Endodermal cell (in vitro differentiated cells): ENCODE results near the gene AKR1B1. TPM values are rescaled to one million over a fixed set of nuclear protein-coding genes. Genes with fewer than 3 reads are reported as not detected.

Experiments used
- DNase-seq: peaks from one replicate; pipeline ENCODE4 v3.0.0-alpha.2; 2017
- H3K27ac ChIP-seq: 2 replicates; pipeline ENCODE4 v1.5.1; 2013; ENCODE audit warnings: mild to moderate bottlenecking, low read depth, low read length, moderate library complexity
- H3K27me3 ChIP-seq: 2 replicates; pipeline ENCODE4 v1.6.1; 2013; ENCODE audit warnings: mild to moderate bottlenecking, low read length, moderate library complexity; ENCODE audit not compliant: insufficient read depth, control insufficient read depth, poor library complexity, severe bottlenecking
- H3K36me3 ChIP-seq: 2 replicates; pipeline ENCODE4 v1.7.0; 2013; ENCODE audit warnings: mild to moderate bottlenecking, low read length, moderate library complexity; ENCODE audit not compliant: control insufficient read depth, insufficient read depth
- H3K4me1 ChIP-seq: one replicate; pipeline ENCODE4 v1.7.0; 2013; ENCODE audit warnings: low read length; ENCODE audit not compliant: control insufficient read depth, insufficient read depth
- H3K4me3 ChIP-seq: 2 replicates; pipeline ENCODE4 v1.5.1; 2013; ENCODE audit warnings: mild to moderate bottlenecking, low read length, moderate library complexity
- H3K9ac ChIP-seq: 2 replicates; pipeline ENCODE4 v1.6.1; 2013; ENCODE audit warnings: mild to moderate bottlenecking, low read length, moderate library complexity; ENCODE audit not compliant: poor library complexity, severe bottlenecking; ENCODE audit errors: extremely low read depth
- H3K9me3 ChIP-seq: 2 replicates; pipeline ENCODE4 v1.6.1; 2013; ENCODE audit warnings: mild to moderate bottlenecking, low read length, moderate library complexity; ENCODE audit not compliant: control insufficient read depth
- H3K27ac Mint-ChIP-seq: 2 replicates; pipeline ENCODE4 v1.8.0; 2020; ENCODE audit warnings: mixed read lengths
- H3K27me3 Mint-ChIP-seq: 2 replicates; pipeline ENCODE4 v1.8.0; 2021; ENCODE audit warnings: mild to moderate bottlenecking, mixed read lengths; ENCODE audit not compliant: insufficient read depth
- H3K36me3 Mint-ChIP-seq: 2 replicates; pipeline ENCODE4 v1.8.0; 2020; ENCODE audit warnings: low read depth, mixed read lengths
- H3K4me1 Mint-ChIP-seq: 2 replicates; pipeline ENCODE4 v1.8.0; 2020; ENCODE audit warnings: mixed read lengths
- H3K4me3 Mint-ChIP-seq: 2 replicates; pipeline ENCODE4 v1.8.0; 2020; ENCODE audit warnings: mild to moderate bottlenecking, moderate library complexity, mixed read lengths
- H3K9me3 Mint-ChIP-seq: 2 replicates; pipeline ENCODE4 v1.8.0; 2020; ENCODE audit warnings: mild to moderate bottlenecking, mixed read lengths
- WGBS, 2 experiments: methylation state at CpG; one replicate each; pipeline versions ENCODE4 v1.1.5 to v1.1.7; 2013; ENCODE audit warnings: missing lambda C conversion rate in 2 of 2, mixed read lengths in 1 of 2; ENCODE audit not compliant: insufficient coverage in 1 of 2, insufficient read length in 1 of 2; 5-methylcytosine and 5-hydroxymethylcytosine counted together
- total RNA-seq, 2 donors: library from RNA; stranded (reverse); fragmentation: NEBNext Ultra II Directional in 1 of 2; extraction: Animal tissue kit (Norgen Biotek cat#: 25700) in 1 of 2; gene quantifications; 2 replicates in 1 of 2; 3 replicates in 1 of 2; pipeline ENCODE4 v1.2.1, GENCODE V29; 2021
- TF ChIP-seq, protein P1 (sequence below): fragments of 200-600 bp; sonication (generic); conservative IDR thresholded peaks from 2 replicates; pipeline ENCODE4 v1.5.0; 2021; ENCODE audit warnings: antibody characterized with exemption, mild to moderate bottlenecking

AKR1B1 gene
- total RNA-seq, 2 donors from 2014 or later = 152 to 216 TPM

DNA sequence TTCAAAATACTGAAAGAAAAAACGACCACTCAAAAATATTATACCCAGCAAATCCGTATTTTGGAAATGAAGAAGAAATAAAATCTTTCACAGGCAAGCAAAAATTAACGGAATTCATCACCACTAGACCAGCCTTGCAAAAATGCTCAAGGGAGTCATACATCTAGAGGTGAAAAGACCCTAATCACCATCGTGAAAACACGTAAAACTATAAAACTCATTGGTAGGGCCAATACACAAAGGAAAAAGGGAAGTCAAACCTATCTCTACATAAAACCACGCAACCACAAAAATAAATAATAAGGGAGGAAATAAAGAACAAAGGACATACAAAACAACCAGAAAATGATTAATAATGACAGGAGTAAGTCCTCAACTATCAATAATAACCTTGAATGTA is 6.6 kb upstream of the AKR1B1 start:
- no peak overlapping the region for H3K27ac ChIP-seq
- no peak overlapping the region for H3K4me3 Mint-ChIP-seq

DNA sequence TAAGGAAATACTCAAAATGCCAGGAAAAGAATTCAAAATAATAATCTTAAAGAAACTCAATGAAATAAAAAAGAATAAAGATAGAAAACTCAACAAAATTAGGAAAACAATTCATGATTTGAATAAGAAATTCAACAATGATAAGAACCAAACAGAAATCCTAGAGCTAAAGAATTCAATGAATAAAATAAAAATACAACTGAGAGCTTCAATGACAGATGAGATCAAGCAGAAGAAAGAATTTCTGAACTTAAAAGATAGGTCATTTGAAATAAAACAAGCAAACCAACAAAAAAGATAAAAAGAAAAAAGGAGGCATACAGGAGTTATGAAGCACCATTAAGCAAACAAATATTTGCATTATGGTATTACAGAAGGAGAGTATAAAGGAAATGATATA is 5.6 kb upstream of the AKR1B1 start:
- peaks cover 17% of the 10 kb centered on the region for H3K9me3 Mint-ChIP-seq
- peaks cover 13% of the 10 kb centered on the region for H3K27me3 Mint-ChIP-seq
- no peaks in the 10 kb centered on the region for H3K4me1 Mint-ChIP-seq
- no peak overlapping the region for H3K27ac ChIP-seq
- H3K4me3 ChIP-seq = no peak overlapping the region
- TF ChIP-seq, protein P1, sequence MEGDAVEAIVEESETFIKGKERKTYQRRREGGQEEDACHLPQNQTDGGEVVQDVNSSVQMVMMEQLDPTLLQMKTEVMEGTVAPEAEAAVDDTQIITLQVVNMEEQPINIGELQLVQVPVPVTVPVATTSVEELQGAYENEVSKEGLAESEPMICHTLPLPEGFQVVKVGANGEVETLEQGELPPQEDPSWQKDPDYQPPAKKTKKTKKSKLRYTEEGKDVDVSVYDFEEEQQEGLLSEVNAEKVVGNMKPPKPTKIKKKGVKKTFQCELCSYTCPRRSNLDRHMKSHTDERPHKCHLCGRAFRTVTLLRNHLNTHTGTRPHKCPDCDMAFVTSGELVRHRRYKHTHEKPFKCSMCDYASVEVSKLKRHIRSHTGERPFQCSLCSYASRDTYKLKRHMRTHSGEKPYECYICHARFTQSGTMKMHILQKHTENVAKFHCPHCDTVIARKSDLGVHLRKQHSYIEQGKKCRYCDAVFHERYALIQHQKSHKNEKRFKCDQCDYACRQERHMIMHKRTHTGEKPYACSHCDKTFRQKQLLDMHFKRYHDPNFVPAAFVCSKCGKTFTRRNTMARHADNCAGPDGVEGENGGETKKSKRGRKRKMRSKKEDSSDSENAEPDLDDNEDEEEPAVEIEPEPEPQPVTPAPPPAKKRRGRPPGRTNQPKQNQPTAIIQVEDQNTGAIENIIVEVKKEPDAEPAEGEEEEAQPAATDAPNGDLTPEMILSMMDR = no peak
- H3K9me3 ChIP-seq = peaks cover 12% of the 10 kb centered on the region
- no peak overlapping the region for H3K9ac ChIP-seq
- no peaks in the 10 kb centered on the region for H3K36me3 ChIP-seq
- no peaks in the 10 kb centered on the region for H3K36me3 Mint-ChIP-seq
- H3K4me1 ChIP-seq = peaks cover 1% of the 10 kb centered on the region
- H3K4me3 Mint-ChIP-seq = no peak overlapping the region
- no peak for DNase-seq
- H3K27ac Mint-ChIP-seq = no peak overlapping the region
- H3K27me3 ChIP-seq = no peaks in the 10 kb centered on the region

More for the DNA sequence above, 6.6 kb upstream of the AKR1B1 start:
- Histone ChIP-seq H3K9ac (no peak overlapping the region), H3K36me3 (no peaks in the 10 kb centered on the region), H3K4me3 (no peak overlapping the region), H3K4me1 (no peaks in the 10 kb centered on the region), H3K27me3 (no peaks in the 10 kb centered on the region), H3K9me3 (peaks cover 21% of the 10 kb centered on the region)
- H3K9me3 Mint-ChIP-seq = peaks cover 17% of the 10 kb centered on the region
- H3K27ac Mint-ChIP-seq = no peak overlapping the region
- 93% methylated on average over 5 of the region's 6 CpGs; no CpG with 5 or more reads in 1 of the 2 experiments for WGBS, 2 experiments
- no peaks in the 10 kb centered on the region for H3K4me1 Mint-ChIP-seq
- TF ChIP-seq, protein P1 = no peak
- H3K36me3 Mint-ChIP-seq = no peaks in the 10 kb centered on the region
- peaks cover 4% of the 10 kb centered on the region for H3K27me3 Mint-ChIP-seq
- no peak for DNase-seq

DNA sequence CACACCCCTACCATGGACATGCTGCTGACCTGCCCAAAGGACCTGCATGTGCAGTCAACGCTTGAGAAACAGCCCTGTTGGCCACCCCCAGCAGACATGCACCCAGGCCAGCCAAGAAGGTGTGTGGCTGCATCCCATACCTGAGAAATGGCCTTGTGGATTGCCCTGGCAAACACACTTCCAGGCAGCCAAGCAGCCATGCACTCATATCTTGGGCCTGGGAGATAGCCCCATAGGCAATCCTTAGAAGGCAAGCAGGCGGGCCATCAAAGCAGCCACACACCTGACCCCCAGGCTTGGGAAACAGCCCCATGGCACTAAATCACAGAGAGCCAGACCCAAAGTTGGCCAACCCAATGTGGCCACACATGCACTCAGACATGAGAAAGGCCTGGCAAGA is 4.9 kb upstream of the AKR1B1 start:
- Mint-ChIP-seq H3K9me3 (peaks cover 17% of the 10 kb centered on the region), H3K4me3 (no peak overlapping the region), H3K27ac (no peak overlapping the region), H3K4me1 (no peaks in the 10 kb centered on the region), H3K27me3 (peaks cover 14% of the 10 kb centered on the region), H3K36me3 (no peaks in the 10 kb centered on the region)
- 90 to 91% methylated on average over 1 to 2 of the region's 2 CpGs for WGBS, 2 experiments
- Histone ChIP-seq H3K4me1 (peaks cover 3% of the 10 kb centered on the region), H3K36me3 (no peaks in the 10 kb centered on the region), H3K9me3 (peaks cover 12% of the 10 kb centered on the region), H3K27ac (no peak overlapping the region), H3K9ac (no peak overlapping the region), H3K27me3 (no peaks in the 10 kb centered on the region), H3K4me3 (no peak overlapping the region)
- no peak for DNase-seq
- TF ChIP-seq, protein P1 = no peak
